Midbrain (tissue), 1 donor: Measurements from ENCODE around the gene STYX.

Experiments
- DNase-seq: peaks from one replicate; lab custom pipeline; 2025; lab: John Stamatoyannopoulos, UW

Gene STYX

DNA sequence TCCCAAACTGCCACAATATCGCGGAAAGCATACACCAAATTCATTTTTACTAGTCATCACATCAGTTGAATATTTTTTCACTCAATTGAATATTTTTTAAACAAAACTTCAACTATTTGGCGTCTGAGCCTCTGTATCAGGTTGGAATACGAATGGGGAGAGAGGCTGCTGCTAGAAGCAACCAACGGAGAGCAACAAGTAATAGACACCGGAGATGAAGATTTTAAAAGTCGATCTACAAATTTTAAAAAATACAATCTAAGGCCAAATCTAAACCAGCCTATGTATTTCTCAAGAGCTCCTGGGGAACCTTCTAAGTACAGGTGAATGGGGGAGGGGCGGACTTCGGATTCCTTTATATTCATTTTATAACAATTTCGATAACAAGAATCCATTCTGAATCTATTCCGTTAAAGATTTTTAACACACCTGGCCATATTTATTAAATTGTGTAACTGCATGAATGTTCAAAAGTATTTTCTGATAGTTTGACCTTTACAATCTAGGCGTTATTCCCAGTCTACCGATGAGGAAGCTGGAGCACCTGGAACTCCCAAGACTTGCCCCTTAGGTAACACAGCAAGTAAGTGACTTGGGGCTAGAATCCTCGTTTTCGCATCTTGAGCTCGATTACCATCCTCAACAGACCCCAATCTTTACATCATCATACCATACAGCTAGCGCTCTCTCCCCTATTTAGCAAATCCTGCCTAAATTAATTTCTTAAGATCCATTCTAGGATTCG is 60.2 kb downstream of the STYX start:
- DNase-seq: no peak

- DNase-seq: no peak
Measured at GRCh38 chr14:52790756-52791222, 60.8 kb downstream of the STYX start.

- DNase-seq: peak; percentile 89
Measured at GRCh38 chr14:52791223-52792096, 61.5 kb downstream of the STYX start, which contains the start of gene GNPNAT1. Gene GNPNAT1 (minus strand): TSS chr14:52791607. CDS start chr14:52784650, 6,957 bp downstream.

DNA sequence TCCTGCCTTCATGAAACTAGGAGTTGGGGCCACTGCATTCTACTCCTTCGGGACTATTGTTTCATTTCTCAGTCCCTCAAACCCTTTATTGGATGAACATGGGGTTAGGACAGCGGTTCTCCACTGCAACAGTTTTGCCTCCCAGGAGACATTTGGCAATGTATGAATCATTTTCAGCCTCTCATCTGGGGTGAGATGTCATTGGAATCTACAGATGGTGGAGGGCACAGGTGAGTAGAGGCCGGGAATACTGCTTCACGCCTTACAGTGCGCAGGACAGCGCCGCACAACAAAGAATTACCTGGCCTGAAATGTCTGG is 62.1 kb downstream of the STYX start:
- DNase-seq: no peak

DNA sequence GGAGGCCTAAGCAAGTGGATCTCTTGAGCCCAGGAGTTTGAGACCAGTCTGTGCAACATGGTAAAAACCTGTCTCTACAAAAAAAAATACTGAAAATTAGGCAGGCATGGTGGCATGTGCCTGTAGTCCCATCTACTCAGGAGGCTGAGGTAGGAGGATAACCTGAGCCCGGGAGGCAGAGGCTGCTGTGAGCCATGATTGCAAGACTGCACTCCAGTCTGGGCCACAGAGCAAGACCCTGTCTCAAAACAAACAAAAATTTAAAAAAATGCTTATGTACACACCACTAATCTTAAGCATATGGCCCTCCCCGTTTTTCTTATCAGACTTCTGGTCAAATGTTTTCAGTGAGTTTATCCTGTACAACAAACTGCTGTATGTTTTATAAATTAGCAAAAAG is 63.1 kb downstream of the STYX start:
- no peak for DNase-seq

- no peak for DNase-seq
Measured at GRCh38 chr14:52797653-52798052, 67.7 kb downstream of the STYX start.

GRCh38 chr14:52798826-52799225 is 68.9 kb downstream of the STYX start:
- no peak for DNase-seq

DNA sequence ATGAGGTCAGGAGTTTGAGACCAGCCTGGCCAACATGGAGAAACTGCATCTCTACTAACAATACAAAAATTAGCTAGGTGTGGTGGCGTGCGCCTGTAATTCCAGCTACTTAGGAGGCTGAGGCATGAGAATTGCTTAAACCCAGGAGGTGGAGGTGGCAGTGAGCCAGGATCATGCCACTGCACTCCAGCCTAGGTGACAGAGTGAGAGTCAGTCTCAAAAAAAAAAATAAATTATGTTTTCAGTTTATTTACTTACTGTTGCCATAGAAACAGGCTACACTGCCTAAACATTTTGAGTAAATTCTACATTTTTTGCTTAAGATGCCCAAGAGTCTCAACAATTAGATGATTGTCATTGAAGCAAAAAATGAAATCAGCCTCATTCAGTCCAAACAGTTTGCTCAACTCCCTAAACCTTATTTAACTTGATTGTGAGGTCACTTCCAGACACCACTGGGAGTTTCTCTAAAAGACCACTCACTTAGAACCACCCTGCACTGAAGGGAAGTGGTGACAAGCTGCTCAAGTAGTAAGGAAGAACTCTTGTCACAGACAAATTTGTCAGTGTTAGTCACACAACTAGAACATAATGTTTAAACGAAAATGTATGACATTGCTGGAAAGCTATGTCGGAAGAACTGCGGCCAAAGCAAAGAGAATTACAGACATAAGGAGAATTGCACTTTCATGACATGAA is 71.2 kb downstream of the STYX start:
- DNase-seq: no peak

DNA sequence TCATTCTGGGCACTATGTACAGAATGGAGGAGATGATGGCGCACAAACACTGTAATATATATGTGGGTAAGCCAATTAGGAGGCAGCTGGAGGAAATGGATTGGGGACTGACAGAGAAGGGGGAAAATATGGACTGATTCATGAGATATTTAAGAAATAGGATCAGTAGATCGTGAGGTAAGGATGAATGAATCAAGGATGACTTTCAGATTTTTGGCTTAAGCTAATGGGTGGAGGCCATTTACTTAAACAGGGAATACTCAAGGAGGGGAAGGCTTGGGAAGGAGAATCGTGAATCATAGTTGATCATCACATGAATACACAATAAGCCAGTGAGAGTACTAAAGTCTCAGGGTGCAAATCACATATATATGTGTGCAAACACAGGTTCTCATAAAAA is 72.6 kb downstream of the STYX start:
- no peak for DNase-seq

DNA sequence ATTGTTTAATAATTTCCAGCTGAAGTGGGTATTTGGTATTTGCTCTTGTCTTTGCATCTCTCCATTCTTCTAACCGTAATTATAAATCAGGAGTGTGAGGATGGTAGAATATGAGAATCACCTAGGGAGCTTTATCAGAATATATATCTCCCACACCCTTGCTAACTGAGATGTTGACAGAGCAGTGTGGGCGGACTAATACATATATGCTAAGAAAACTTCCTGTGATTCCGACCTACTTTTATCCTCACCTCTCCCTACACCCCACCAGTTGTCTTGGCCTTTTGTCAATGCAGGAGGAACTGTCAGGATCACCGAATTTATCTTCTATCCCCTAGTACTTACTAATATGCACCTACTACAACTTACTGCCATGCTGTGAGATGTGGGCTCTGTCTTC is 76.1 kb downstream of the STYX start:
- no peak for DNase-seq

DNA sequence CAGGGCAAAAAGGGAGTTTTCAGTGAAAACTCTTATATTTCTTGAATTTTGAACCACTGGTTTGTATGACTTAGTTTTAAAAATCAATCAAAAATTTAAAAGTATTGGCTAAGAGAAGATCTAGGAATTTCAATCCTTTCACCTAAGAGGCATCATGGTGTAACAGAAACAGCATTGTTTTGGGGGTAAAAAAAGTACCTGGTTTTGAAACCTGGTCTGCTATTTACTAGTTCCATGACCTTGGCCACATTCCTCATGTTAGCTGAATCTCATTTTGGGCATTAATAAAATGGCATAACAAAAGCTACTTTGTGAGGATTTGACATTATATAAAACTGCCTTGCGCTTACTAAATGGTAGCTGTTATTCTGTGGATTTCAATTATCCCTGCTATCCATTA is 78.1 kb downstream of the STYX start:
- DNase-seq: no peak

GRCh38 chr14:52821805-52822250 is 91.9 kb downstream of the STYX start:
- no peak for DNase-seq

GRCh38 chr14:52824462-52824861 is 94.5 kb downstream of the STYX start:
- no peak for DNase-seq
